GM18526 (cell line): ENCODE data around the gene ANOS1.

Experiments
- POLR2A ChIP-seq: IDR thresholded peaks from 3 replicates; pipeline ENCODE4 v1.6.1; 2011; ENCODE audit not compliant: insufficient read length; ENCODE audit errors: extremely low read depth

The ANOS1 gene

DNA sequence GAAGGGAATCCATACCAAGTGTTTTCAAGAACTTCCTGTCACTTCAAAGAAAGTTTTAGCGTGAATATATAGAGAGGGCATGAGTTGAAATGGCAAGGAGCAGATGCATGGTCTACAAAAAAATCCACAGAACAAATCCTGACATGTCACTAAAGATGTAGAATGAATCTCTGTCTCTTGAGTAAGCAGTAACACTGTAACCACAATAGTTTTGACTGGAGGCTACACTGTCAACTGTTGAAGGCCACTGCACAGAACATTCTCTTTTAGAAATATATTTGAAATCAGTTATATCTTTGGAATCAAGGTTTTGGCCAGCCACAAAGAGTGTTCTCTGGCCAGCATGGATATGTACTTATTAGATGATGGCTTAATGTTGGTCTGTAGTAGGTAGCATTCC is 183.5 kb downstream of the ANOS1 start:
- no peak for TF ChIP-seq POLR2A

DNA sequence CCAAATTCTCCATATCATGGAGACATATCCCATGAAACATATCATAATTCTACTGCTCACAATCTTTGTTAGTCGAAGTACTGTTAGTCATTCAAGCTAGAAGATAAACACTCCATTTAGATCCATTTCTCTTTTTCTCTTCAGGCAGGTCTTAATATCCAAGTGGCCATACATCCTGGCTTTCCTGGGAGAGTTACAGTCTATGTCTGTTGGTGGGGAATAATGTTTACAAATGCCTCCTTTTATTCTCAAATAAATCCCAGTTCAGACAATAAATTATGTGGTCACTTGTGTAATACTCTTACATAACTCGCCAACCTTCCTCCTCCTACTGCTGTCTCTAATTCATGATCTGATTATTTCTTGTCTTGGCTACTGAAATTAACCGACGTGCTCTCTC is 185.2 kb downstream of the ANOS1 start:
- TF ChIP-seq POLR2A, result no peak

DNA sequence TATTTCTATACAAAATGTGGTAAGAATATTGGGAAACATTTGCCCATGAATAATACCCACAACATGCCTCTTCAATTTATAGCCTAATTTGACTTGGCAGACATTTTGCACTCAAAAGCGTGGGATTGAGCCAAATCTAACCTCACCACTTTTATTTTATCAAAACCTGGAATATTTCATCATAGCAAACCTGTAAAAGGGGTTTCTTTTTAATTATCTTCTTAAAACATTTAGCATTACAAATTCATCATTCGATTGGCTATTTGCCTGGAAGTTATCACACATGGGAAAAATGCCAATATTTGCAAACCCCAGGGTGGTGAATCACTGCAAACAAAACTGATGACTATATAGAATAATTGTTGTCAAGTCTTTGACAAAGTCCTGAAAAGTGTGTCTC is 211.1 kb downstream of the ANOS1 start:
- no peak for TF ChIP-seq POLR2A

DNA sequence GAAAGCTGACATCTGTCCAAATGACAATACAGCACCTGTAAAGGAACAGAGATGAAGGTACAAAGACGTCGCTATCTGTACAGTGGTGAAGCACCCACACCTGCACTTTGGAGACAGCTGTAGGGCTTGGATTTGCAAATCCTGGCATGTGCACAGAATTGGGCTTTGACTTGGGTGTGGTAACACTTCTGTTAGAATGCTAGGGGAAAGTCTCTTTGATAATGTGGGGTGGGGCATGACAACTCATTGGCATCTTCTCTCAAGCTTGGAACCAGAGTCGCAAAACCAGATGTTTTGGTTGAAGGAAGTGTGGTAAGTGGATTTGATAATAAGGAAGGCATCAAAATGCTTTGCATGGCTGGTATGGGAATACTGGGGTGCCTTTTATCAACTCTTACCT is 211.8 kb downstream of the ANOS1 start:
- no peak for TF ChIP-seq POLR2A

DNA sequence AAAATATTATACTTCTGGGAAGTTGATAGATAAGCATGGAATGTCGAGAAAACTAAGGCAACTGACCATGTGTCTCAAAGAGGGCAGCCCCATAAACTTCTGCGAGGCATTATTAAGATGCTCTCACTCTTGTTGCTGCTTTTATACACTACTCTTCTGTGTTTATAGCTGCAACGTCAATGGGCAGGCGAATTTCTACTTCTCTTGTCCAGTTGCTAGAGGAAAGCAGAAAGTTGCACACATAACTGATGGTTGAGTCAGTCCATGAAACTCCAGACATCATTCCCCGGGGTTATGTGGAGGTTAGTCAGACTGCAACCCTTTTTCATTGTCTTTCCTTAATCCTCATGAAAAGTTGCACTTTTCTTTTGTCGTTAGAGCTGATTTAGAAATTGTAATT is 227.5 kb downstream of the ANOS1 start:
- TF ChIP-seq POLR2A, result no peak

DNA sequence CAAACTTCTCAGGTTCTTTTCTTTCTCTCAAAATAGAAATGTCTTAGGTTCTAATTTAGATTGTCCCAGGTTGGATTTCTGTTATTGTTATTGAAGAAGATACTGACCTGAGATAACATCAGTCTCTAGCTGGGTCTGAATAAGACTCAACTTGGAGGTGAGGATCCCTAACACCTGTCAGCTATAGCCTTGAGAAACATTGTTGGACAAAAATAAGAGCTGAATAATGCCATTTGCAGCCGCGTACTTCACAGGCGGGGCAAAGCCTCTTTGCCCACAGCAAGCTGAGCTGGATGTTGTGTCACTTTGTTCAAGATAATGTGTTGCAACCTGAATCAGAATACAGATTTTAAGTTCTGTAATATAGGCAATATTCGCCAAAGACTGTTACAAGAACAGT is 231.7 kb downstream of the ANOS1 start:
- TF ChIP-seq POLR2A, result no peak

DNA sequence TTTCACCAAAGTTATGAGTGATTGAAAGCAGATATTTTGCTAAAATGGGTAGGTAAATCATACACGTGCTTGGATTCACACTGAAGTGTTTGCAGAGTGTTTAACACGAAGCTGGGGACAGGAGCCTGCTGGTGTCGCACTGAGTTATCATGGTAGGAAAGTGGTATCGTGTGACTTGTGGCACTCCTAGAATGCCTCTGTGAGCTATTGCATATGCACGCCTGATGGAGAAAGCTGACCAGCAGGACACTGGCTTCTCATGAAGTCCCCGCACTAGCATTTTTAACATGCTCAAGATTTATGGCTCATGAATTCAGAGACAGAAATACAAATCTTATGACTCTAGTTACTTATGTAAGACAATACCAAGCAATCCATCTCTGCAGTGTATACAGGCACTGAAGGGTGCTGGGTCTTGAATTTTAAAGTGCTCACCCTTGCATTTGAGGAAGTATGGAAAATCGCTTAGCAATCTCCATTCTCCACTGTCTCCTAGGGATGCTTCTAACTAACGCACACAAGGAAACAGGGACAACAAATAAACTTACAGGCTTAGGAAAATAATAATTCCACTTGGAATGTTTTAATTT is 247.5 kb downstream of the ANOS1 start:
- no peak for TF ChIP-seq POLR2A
